Eye (tissue), 1 donor: ENCODE measurements around the gene KRTAP4-6.
"Not testable (repeated sequence)": the region's sequence is repeated elsewhere in the genome, so short reads cannot be mapped to it uniquely, and the experiment has no call there.

ENCODE experiments used
- DNase-seq: peaks from one replicate; pipeline ENCODE4 v3.0.0-alpha.2; 2015

KRTAP4-6 gene

DNA sequence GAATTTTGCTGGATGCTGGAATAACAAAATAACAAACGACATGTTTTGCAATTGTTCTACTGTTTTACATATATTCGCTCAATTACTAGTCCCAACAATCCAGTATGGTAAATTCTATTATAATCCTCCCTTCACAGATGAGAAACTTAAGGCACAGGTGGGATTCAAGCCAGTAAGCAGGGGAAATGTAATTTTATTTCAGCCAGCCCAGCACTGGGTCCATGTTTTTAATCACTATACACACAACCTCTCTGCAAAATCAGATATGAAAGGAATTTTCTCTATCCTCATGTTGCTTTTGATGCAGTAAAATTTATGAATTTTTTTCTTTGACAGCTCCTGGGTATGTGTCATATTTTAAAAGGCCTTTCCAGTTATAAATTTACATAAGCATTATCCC is 4.9 kb upstream of the KRTAP4-6 start:
- DNase-seq = no peak

DNA sequence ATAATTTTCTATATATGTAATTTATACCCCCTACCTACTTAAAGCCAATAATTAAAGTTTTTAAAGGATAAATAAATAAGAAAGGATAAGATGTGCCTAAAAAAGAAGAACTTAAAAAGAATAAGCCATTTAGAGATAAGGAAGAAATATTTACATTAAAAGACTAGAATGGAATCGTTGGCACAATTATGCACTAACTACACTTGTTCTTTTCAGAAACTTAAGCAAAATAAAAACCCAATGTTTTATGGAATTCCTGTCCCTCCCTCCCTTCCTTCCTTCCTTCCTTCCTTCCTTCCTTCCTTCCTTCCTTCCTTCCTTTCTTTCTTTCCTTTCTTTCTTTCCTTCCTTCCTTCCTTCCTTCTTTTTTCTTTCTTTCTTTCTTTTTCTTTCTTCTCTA is 4.5 kb upstream of the KRTAP4-6 start:
- no peak for DNase-seq

DNA sequence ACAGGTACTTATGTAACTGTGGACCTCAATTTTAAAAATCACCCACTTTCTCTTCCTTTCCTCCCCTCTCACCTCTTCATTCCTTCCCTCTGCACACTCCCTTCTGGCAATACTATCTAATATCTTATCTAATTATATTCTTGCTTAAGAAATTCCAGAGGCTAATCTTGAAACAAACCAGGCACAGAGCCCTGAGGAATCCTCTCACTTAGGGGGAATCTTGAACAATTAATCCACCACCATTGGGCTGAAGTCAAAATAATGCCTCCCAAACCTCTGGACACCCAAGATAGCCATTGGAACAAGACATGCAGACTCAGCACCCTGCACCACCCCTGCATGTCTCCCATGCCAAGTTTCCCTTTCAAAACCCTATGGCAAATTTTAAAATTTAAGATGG is 1.0 kb upstream of the KRTAP4-6 start:
- no peak for DNase-seq

DNA sequence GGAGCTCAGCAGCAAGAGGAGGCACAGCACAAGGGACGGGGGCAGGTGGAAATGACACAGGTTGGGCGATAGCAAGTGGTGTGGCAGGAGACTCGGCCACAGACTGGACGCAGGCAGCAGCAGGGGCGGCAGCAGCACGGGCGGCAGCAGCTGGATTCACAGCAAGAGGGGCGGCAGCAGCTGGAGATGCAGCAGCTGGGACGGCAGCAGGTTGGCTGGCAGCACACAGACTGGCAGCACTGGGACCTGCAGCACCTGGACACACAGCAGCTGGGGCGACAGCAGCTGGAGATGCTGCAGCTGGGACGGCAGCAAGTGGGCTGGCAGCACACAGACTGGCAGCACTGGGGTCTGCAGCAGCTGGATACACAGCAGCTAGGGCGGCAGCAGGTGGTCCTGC is 479 bp downstream of the KRTAP4-6 start:
- not testable (repeated sequence) for DNase-seq

DNA sequence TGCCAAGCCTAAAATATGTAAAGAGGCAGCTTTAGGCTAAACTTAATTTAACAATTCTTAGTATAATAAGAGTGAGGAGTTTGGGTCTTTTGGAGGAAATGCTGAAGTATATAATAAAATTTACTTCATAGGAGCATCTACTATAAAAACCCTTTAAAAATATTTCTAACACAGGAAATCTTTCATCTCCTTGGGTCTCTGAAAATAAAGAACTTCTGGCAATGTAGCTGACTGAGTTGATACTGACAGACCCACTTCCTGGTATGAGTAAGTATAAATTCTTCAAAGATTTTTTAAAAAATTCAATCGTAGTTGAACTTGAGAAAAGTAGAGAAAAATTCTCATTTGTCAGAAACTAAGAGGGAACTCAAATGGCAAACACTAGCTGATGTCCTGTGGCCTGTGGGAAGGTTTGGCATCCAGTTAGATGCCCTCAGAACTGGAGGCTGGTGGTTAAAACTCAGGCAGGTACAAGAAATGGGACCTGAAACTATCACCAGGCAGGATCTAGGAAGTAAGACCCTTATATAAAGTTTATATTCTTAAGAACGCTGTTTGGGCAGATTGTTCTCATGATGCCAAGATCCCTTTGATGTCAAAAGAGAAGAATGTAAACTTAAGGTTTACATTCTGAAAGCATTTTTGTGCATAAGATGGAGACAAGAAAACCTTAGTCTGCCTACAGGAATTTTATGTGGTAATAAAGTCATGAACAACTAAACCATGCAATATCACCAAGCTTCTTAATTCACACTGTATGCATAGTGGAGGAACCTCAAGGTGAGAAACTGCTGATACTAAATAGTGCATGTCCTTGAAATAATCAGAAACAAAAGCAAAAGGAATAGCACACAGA is 6.2 kb downstream of the KRTAP4-6 start:
- no peak for DNase-seq

DNA sequence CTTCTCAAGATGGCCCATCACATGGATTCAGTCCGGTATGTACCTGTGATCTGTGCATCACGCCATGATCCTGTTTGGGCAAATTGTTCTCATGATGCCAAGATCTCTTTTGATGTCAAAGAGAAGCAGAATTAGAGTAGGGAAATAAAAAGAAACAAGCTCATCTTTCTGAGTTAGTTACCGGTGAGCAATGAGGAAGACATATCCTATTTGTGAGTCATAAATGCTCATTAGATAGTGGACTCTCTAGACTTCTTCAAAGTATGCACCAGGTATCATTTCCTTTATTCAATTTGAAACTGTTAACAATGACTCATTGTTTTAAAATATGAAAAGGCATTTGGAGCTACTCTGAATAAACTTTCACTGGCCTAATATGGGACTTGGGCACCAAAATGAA is 8.4 kb downstream of the KRTAP4-6 start:
- DNase-seq = no peak

DNA sequence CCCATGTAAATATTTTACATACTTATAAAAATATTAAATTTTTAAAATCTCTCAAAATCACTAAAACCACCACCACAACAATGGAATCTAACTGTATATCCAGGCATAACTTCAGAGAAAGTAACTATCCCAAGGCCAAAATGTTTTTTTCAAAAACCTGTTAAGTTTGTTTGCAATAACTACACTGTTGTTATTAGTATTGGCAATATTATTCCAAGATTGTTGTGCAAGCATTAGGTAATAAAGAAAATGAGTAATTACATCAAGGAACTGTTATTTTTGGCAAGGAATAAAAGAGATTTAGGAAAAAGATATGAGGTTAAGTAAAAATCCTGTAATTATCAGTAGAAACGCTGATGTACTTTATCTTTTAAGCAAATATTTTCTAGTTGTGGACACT is 13.0 kb downstream of the KRTAP4-6 start:
- no peak for DNase-seq

DNA sequence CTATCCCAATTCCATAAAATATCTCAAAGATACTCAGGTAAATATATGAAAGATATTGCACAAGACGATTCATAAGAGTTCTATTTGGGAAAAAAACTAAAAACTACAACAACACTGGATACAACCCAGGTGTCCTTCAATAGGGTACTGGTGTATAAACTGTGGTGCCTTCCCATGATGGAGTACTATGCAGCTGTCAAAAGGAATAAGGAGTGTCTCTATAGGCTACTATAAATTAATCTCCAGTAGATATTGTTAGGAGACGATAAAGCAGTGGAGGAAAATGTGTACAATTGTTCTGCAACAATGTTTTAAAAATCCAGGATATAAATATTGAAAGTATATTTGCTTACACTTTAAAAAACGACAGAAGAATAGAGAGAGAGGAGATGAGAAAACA is 13.9 kb downstream of the KRTAP4-6 start:
- no peak for DNase-seq

DNA sequence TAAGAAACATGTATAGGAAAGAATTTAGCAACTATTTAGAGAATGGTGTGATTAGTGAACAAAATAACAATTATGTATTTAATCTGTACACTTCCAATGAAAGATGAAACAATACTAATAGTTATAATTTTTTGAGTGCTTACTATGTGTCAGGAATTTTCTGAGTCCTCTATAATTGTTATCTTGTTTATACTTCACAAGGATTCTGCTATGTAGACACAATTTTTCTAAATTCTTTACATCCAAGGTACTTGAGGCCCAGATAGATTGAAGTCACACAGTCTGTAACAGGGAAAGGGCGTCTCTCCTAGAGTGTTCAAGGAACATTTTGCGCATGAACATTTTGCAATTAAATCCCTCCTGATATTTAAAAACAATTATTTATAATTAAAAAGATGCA is 15.3 kb downstream of the KRTAP4-6 start:
- DNase-seq = no peak

DNA sequence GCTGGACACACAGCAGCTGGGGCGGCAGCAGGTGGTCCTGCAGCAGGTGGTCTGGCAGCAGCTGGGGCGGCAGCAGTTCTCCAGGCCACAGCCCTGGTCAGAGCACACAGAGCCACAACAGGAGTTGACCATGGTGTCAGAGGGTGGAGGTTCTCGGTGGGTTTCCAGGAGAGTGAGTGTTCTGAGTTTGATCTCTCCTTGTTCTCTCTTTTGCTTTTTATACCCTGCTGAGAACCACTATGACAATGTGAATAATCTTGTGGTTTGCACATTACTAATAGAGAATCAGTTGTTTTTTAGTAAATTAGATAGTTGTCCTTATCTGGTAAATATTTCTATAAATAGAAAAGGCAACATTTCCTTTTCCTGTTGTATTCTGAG is 16.4 kb downstream of the KRTAP4-6 start, which contains the start of gene KRTAP4-12:
KRTAP4-12 (minus strand) TSS at position 192 of the 381 bp plus-strand sequence; CDS start at position 132, 60 bp downstream.
- DNase-seq = not testable (repeated sequence)

DNA sequence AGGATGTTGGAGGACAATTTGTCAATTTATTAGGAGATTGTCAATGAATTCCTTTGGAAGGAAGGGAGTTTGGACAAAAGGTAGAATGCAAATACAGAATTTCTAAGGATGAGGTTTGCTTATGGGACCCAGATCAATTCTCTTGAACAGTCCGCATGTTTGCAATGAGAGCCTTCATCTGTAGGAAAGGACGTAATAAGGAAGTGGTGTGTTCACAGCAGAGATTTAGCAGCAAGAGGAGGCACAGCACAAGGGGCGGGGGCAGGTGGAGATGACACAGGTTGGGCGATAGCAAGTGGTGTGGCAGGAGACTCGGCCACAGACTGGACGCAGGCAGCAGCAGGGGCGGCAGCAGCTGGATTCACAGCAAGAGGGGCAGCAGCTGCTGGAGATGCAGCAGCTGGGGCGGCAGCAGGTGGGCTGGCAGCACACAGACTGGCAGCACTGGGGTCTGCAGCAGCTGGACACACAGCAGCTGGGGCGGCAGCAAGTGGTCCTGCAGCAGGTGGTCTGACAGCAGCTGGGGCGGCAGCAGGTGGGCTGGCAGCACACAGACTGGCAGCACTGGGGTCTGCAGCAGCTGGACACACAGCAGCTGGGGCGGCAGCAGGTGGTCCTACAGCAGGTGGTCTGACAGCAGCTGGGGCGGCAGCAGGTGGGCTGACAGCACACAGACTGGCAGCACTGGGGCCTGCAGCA is 16.9 kb downstream of the KRTAP4-6 start:
- not testable (repeated sequence) for DNase-seq

DNA sequence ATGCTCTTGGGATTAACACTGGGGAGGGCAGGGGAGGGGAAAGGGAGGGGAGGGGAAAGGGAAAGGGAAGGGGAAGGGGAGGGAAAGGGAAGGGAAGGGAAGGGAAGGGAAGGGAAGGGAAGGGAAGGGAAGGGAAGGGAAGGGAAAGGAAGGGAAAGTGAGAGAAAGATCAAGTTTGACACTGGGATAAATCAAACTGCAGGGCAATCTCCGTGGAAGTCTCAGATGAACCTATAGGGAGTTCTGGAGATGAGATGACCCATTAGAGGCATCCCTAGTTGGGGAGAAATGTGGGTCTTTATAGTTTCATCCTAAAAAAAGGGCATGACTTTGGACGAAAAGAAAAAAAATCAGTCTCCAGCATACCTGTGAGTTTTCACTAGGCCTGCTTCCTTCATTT is 18.6 kb downstream of the KRTAP4-6 start:
- DNase-seq = no peak

DNA sequence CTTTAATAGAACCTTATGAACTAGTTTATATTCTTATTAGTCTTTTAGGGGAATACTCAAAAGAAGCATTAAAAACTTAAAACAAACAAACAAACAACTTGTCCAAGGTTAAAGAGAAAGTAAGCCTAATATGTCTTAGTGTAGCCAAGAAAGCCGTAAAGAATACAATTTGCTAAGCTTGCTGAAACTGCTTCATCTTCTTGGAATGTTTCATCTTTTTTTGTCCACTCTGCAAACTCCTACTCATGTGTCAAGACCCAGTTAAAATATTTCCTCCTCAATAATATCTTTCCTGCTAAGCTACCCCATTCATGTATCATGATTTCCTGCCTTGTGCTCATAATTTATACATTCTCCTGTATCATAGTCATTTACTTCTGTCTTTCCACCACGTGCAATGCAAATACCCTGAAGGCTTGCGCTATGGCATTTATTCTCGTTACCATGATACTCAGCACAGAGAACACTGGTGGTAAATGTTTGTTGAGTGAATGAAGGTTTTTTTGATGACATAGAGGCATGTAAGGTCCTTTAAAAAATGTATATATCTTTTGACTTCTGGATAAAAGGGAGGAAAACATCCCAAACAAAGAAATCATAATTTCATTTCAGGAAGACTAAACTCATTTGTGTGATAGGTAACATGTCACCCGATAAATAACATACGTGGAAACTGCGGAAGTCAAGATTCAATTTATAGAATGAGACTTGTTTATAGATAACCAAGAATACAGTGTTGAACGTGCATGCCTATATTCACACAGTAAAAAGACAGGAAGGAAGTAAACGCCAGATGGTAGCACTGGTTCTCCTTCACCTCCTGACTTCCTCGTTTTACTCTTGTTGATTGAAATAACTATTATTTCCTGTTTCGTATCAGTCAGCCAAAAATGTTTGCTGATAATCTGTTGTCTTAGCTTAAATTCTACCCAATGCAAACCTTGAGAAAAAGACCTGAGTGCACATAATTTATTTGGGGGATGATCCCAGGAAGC is 20.4 kb downstream of the KRTAP4-6 start:
- not testable (repeated sequence) for DNase-seq

DNA sequence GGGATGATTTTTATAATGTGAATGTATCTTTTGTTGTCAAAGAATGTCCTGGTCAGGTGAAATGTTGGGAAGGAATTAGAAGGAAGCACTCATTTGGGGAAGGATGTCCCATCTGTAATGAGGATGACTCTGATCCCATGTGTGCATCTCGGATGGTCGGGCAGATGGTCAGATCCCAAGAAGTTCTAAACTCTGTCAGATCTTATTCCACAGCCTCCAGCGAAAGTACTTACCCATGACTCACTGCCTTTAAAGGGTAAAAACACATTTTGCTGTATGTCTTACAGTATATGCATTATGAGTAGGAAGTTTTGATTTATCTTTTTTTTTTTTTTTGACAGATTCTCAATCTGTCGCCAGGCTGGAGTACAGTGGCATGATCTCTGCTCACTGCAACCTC is 21.6 kb downstream of the KRTAP4-6 start:
- no peak for DNase-seq

DNA sequence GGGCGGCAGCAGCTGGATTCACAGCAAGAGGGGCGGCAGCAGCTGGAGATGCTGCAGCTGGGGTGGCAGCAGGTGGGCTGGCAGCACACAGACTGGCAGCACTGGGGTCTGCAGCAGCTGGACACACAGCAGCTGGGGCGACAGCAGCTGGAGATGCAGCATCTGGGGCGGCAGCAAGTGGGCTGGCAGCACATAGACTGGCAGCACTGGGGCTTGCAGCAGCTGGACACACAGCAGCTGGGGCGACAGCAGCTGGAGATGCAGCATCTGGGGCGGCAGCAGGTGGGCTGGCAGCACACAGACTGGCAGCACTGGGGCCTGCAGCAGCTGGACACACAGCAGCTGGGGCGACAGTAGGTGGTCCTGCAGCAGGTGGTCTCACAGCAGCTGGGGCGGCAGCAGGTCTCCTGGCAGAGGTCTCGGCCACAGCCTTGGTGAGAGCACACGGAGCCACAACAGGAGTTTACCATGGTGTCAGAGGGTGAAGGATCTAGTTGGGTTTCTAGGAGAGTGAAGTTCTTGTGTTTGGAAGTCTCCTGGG is 22.4 kb downstream of the KRTAP4-6 start, which contains the start of gene KRTAP4-11:
KRTAP4-11 (minus strand) TSS at position 528 of the 541 bp plus-strand sequence; CDS start at position 470, 58 bp downstream.
- not testable (repeated sequence) for DNase-seq

DNA sequence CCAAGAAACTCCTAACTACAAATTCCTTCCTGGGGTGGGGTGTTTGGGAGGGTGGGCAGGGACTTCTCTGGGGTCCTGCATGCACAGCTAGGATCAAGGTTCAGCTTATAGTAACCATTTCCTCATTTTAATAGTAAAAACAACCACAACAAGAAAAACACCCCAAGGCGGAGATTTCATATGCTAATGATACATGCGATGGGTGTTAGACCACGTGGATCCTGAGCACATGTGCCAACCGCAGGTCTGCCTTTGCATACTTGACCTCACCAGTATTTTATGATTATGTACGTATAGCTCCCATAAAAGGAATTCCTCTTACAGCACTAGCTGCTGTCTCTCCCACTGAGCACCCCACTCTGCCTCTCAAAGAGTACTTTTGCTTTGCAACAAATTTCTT is 24.0 kb downstream of the KRTAP4-6 start:
- DNase-seq = no peak

DNA sequence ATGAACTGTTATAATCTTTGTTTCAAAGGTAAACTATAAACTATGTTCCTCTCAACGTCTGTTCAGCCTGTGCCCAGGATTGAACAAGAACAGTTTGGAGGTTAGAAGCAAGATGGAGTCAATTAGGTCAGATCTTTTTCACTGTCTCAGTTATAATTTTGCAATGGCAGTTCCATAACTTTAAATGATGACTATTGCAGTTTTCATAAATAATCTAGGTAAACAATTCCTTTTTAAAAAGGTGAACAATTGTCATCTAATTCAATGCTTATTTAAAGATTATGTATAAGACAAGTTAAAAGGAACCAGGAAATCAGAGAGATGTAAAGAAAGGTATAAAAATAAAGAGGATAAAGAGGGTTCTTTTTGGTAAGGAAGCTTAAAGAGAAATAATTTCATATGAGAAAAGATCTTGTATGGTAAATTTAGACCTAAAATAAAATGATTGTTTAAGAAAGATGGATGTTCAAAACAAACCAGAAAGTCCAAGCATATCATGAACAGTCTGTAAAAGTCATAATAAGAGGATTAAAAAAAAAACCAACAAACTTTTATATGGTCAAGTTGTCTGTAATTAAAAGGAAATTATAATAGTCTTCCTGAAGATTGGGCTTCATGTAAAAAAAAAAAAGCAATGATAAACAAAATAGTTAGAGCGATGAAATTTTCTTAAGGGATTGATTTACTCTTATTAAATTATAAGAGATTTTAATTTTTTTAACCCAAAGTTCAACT is 29.0 kb downstream of the KRTAP4-6 start:
- no peak for DNase-seq

DNA sequence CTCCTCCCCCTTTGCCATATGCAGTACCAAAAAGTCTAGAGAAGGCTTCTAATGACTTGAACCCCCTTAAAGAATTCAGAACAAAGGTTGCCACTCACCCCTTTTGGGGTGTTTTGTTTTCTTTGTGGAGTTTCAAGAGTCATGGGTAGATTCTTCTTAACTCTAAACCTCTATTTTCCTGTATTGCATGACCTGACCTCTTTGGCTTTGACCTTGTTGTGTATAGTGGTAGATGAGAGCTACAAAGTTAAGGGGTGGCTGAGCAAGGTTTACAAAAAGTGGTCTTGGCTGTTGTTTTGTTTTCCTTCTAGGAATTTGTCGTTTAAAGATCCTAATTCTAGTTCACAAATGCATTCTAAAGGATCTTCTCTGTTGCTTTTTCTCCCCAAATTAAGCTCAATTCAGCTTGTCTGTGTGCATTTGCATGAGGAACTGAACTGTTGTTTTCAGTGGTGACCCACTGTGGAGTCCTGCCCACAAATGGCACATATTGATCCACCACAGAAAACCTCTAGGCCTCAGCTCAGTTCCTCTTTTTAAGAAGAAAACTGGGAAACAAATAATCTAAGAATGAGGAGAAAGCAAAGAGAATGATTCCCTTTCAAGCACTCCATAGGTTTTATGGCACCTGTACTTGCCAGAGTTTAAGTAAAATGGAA is 31.5 kb downstream of the KRTAP4-6 start:
- DNase-seq = not testable (repeated sequence)

DNA sequence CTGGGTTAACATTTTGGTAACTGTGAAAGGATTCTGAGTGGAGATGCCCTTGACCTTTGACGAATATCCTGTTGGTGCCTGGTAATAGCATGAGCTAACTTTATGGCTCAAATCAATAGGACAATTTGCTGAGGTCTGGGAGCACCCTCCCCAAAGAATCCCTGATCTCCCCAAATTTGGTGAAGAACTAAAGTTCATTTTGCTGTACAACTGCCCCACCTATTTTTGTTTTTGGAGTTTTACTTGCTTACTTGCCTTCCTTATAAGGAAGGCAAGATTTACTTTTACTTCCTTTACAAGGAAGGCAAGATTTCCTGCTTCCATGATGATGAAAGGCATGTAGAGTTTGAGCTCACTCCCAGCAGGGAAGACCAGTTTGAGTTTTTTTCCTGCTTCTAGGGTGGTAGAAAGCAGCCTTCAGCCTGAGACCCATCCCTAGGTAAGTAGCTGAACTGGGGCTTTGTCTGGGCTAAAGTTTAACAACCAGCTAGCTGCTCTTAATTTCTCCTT is 32.3 kb downstream of the KRTAP4-6 start:
- no peak for DNase-seq

DNA sequence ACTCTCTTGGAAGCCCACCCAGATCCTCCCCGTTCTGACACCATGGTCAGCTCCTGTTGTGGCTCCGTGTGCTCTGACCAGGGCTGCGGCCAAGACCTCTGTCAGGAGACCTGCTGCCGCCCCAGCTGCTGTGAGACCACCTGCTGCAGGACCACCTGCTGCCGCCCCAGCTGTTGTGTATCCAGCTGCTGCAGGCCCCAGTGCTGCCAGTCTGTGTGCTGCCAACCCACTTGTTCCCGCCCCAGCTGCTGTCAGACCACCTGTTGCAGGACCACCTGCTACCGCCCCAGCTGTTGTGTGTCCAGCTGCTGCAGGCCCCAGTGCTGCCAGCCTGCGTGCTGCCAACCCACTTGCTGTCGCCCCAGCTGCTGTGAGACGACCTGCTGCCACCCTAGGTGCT is 35.0 kb downstream of the KRTAP4-6 start, which contains the start of gene KRTAP4-9:
KRTAP4-9 (plus strand) TSS at position 43 of the 400 bp plus-strand sequence; CDS start at position 43, 0 bp downstream.
- not testable (repeated sequence) for DNase-seq
